PFSK-1 (cell line): ENCODE measurements around the gene SMIM24. TPM values are rescaled to one million over a fixed set of nuclear protein-coding genes. Genes with fewer than 3 reads are reported as not detected.

Source experiments
- FOXP2 ChIP-seq: optimal IDR thresholded peaks from 2 replicates; pipeline ENCODE3; 2011; ENCODE audit warnings: borderline replicate concordance, control low read depth, inconsistent platforms; ENCODE audit not compliant: insufficient read depth; ENCODE audit errors: extremely low read length, extremely low read depth
- POLR2AphosphoS5 ChIP-seq: IDR thresholded peaks from 2 replicates; pipeline ENCODE4 v1.6.1; 2012; ENCODE audit warnings: low read depth, mild to moderate bottlenecking, control low read depth, low read length, moderate library complexity
- REST ChIP-seq, 2 experiments: IDR thresholded peaks; 2 replicates each; pipeline versions ENCODE4 v1.6.1 to v1.8.0; 2011 to 2012; ENCODE audit warnings: low read depth in 2 of 2, low read length in 2 of 2, control low read depth in 1 of 2, inconsistent platforms in 1 of 2, mild to moderate bottlenecking in 1 of 2, moderate library complexity in 1 of 2; ENCODE audit not compliant: insufficient read depth in 1 of 2
- SIN3A ChIP-seq: IDR thresholded peaks from 2 replicates; pipeline ENCODE4 v1.6.1; 2012; ENCODE audit warnings: mild to moderate bottlenecking, low read length, moderate library complexity, borderline replicate concordance; ENCODE audit not compliant: insufficient read depth
- TAF1 ChIP-seq: IDR thresholded peaks from 2 replicates; pipeline ENCODE4 v1.6.1; 2012; ENCODE audit warnings: low read length, control low read depth, borderline replicate concordance; ENCODE audit not compliant: insufficient read depth
- polyA plus RNA-seq: library from polyadenylated mRNA; unstranded; fragments of >200 nt; gene quantifications from one replicate; pipeline ENCODE4 v1.2.1, GENCODE V29; 2012; ENCODE audit warnings: low read depth, missing spikeins; ENCODE audit not compliant: insufficient read length

Gene SMIM24
- 1.0 TPM for polyA plus RNA-seq

DNA sequence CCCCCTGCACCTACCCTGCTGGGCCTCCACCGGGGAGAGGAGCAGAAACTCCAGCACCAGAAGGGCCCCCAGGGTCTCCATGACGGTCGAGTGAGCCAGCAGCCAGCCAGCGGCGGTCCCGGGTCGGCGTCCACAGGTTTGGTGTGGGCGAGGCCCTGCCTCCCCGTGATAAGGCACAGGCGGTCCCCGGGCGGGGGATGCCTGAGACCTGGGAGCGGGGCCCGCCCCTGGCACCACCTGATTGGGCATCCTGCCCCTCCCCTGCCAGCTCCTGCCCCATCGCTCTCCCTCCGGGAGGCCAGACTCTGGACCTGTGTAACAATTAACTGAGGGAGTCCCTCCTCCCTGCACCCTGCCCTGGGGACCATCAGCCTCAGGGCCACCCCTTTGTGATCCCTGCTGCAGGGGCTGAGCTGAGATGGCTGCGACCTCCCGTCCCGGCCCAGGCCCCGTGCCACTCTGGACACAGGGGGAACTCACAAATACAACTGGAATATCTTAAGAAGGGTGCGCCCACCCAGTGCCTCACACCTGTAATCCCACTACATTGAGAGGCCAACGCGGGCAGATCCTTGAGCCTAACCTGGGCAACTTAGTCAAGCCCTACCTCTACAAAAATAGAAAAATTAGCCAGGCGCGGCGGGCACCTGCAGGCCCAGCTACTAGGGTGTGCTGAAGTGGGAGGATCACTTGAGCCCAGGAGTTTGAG lies at the start of gene SMIM24:
Gene SMIM24 (minus strand): TSS at position 143 of the 709 bp plus-strand sequence. CDS start 62 bp downstream, at position 81.
- TF ChIP-seq SIN3A: no peak
- no peak for TF ChIP-seq TAF1
- TF ChIP-seq REST (IDR thresholded peaks at IDR 0.05; ENCODE audit: insufficient read depth in 1 of 2, low read depth in 2 of 2, low read length in 2 of 2): no peak
- no peak for TF ChIP-seq POLR2AphosphoS5
- no peak for TF ChIP-seq FOXP2

GRCh38 chr19:3528539-3529211 lies 48.4 kb upstream of the SMIM24 start:
- TF ChIP-seq REST (IDR thresholded peaks at IDR 0.05; ENCODE audit: insufficient read depth in 1 of 2, low read depth in 2 of 2, low read length in 2 of 2): no peak
- TF ChIP-seq FOXP2: no peak
- TF ChIP-seq SIN3A: no peak
- TF ChIP-seq POLR2AphosphoS5: no peak
- TF ChIP-seq TAF1: no peak

- no peak for TF ChIP-seq TAF1
- TF ChIP-seq REST (IDR thresholded peaks at IDR 0.05; ENCODE audit: insufficient read depth in 1 of 2, low read depth in 2 of 2, low read length in 2 of 2): no peak
- no peak for TF ChIP-seq SIN3A
- no peak for TF ChIP-seq POLR2AphosphoS5
Observed at GRCh38 chr19:3528080-3528479, 47.8 kb upstream of the SMIM24 start.

DNA sequence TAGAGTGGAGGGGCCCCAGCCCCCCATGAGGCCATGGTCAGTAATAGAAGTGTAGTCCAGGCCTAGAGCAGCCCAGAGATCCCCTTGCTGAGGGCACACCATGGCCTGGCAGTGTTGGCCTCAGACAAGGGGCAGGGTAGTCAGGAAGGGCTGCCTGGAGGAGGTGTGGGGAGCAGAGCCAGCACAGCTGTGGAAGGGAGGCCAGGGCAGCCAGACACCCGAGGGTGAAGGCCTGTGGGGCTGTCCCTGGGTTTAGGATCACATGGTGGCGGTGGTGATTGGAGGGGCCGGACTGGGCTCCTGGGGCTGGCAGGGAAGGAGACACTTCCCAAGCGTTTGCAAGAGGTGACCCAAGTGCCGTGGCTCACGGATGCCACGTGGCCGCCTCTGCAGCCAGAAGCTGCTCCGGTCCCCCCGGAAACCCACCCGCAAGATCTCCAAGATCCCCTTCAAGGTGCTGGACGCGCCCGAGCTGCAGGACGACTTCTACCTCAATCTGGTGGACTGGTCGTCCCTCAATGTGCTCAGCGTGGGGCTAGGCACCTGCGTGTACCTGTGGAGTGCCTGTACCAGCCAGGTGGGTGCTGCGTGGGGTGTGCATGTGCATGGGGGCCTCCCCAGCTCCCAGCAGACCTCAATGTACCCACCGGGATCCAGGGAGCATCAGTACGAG lies 47.0 kb upstream of the SMIM24 start:
- TF ChIP-seq REST (IDR thresholded peaks at IDR 0.05; ENCODE audit: insufficient read depth in 1 of 2, low read depth in 2 of 2, low read length in 2 of 2) (no peak), SIN3A (no peak), FOXP2 (no peak), TAF1 (no peak), POLR2AphosphoS5 (no peak)
